Progenitor cell of endocrine pancreas (in vitro differentiated cells): ENCODE data around the gene PAX5. TPM values are rescaled to one million over a fixed set of nuclear protein-coding genes. Genes with fewer than 3 reads are reported as not detected.

Source experiments
- DNase-seq: peaks from one replicate; pipeline ENCODE4 v3.0.0; 2021; ENCODE audit warnings: low spot score; ENCODE audit not compliant: unreplicated experiment
- H3K27ac Mint-ChIP-seq: 2 replicates; pipeline ENCODE4 v1.8.0; 2021; ENCODE audit warnings: mild to moderate bottlenecking, moderate library complexity, mixed read lengths
- H3K27me3 Mint-ChIP-seq: 2 replicates; pipeline ENCODE4 v1.8.0; 2021; ENCODE audit warnings: mixed read lengths
- H3K36me3 Mint-ChIP-seq: 2 replicates; pipeline ENCODE4 v1.8.0; 2022; ENCODE audit warnings: mixed read lengths; ENCODE audit not compliant: insufficient read depth
- H3K4me1 Mint-ChIP-seq: 2 replicates; pipeline ENCODE4 v1.8.0; 2021; ENCODE audit warnings: low read depth, mixed read lengths
- H3K4me3 Mint-ChIP-seq: 2 replicates; pipeline ENCODE4 v1.8.0; 2021; ENCODE audit warnings: low read depth, mild to moderate bottlenecking, moderate library complexity, mixed read lengths
- H3K9me3 Mint-ChIP-seq: 2 replicates; pipeline ENCODE4 v1.8.0; 2021; ENCODE audit warnings: low read depth, mixed read lengths
- total RNA-seq: library from RNA; stranded (reverse); gene quantifications from 2 replicates; pipeline ENCODE4 v1.2.1, GENCODE V29; 2021
- TF ChIP-seq, protein P1 (sequence below): fragments of 200-600 bp; sonication (generic); IDR thresholded peaks from one replicate; pipeline ENCODE4 v1.5.0; 2021; ENCODE audit warnings: antibody characterized with exemption, mild to moderate bottlenecking; ENCODE audit not compliant: unreplicated experiment

The PAX5 gene
- total RNA-seq, 1 donor from 2014 or later, result not detected

DNA sequence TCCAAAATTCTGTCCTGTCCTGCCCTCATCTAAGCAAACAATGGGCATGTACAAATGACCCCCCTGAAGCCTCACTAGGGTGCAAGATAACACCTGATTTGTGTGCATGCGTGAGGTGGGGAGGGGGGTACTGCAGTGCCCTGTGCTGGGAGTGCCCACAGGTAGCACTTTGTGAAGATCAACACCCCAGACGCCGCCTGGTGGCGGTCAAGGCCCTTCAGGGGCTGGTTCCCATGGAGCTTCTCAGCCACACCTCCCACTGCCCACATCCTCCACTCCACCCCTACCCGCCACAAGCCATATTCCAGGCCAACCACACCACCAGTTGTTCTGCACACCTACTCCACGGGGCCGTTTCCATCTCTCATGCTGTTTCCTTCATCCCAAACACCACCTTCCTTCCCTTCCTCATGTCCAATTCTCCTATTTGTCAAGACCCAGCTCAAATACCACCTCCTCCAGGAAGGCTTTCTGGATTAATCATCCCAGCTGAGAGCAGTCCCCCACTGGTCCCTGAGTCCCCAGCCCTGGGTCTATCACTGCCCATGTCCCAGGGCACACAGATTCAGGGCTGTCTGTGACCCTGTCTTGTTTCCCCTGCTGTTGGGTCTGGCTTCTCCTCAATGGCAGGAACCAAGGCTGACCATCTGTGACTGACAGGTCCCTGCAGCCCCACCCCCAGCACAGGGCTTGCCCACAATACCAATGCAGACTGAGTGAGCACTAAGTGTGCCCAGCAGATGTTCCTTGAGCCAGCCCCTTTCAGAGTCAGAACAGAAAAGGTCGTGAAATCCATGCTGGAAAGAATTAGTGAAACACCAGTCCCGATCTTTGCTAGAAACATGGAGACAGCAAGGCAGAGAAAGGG, 178.4 kb downstream of the PAX5 start:
- no peak overlapping the region for H3K4me3 Mint-ChIP-seq
- no peaks in the 10 kb centered on the region for H3K9me3 Mint-ChIP-seq
- H3K27me3 Mint-ChIP-seq, result peaks cover 81% of the 10 kb centered on the region
- H3K36me3 Mint-ChIP-seq, result no peaks in the 10 kb centered on the region
- peak; percentile 35 for DNase-seq
- TF ChIP-seq, protein P1, sequence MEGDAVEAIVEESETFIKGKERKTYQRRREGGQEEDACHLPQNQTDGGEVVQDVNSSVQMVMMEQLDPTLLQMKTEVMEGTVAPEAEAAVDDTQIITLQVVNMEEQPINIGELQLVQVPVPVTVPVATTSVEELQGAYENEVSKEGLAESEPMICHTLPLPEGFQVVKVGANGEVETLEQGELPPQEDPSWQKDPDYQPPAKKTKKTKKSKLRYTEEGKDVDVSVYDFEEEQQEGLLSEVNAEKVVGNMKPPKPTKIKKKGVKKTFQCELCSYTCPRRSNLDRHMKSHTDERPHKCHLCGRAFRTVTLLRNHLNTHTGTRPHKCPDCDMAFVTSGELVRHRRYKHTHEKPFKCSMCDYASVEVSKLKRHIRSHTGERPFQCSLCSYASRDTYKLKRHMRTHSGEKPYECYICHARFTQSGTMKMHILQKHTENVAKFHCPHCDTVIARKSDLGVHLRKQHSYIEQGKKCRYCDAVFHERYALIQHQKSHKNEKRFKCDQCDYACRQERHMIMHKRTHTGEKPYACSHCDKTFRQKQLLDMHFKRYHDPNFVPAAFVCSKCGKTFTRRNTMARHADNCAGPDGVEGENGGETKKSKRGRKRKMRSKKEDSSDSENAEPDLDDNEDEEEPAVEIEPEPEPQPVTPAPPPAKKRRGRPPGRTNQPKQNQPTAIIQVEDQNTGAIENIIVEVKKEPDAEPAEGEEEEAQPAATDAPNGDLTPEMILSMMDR, result peak; percentile 52
- H3K4me1 Mint-ChIP-seq, result peaks cover 11% of the 10 kb centered on the region
- H3K27ac Mint-ChIP-seq, result no peak overlapping the region

DNA sequence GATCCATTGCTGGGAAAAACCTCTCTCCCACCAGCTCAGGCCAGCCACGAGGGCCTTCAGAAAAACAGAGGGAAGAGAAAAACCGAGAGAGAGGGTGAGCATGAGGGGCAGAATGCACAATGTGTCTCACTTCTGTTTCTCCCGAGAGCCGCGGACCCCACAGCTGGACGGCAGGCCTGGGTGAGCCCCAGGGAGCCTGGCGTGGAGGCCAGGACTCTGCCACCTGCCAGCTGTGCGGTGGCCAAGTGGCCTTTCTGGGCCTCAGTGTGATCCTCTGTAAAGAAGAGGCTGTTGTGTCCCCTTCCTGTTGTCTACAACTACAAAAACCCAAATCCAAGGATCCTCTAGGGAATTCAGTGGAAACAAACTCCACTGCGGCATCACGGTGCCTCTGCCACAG, 179.3 kb downstream of the PAX5 start:
- Mint-ChIP-seq H3K4me3 (no peak overlapping the region), H3K27ac (no peak overlapping the region), H3K27me3 (peaks cover 77% of the 10 kb centered on the region), H3K4me1 (peaks cover 11% of the 10 kb centered on the region), H3K36me3 (no peaks in the 10 kb centered on the region), H3K9me3 (no peaks in the 10 kb centered on the region)
- TF ChIP-seq, protein P1, result no peak
- no peak for DNase-seq

DNA sequence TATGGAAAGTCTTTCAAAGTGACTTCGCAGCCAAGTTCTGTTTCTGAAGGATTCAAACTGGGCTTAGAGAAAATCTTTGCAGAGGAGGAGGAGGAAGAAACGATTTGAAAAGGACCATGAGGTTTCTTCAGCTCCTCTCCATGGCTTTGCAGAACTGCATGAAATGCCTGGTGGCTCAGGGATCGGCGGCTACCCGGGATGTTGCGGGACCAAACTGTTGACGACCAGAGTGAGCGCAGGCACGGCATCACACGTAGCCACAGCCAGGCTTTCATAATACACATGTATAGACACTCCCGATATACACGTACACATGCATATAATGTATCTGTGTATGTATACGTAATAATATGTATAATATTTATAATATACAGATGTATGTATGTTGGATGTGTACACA, 180.0 kb downstream of the PAX5 start:
- Mint-ChIP-seq H3K4me1 (peaks cover 8% of the 10 kb centered on the region), H3K9me3 (no peaks in the 10 kb centered on the region), H3K27ac (no peak overlapping the region)

DNA sequence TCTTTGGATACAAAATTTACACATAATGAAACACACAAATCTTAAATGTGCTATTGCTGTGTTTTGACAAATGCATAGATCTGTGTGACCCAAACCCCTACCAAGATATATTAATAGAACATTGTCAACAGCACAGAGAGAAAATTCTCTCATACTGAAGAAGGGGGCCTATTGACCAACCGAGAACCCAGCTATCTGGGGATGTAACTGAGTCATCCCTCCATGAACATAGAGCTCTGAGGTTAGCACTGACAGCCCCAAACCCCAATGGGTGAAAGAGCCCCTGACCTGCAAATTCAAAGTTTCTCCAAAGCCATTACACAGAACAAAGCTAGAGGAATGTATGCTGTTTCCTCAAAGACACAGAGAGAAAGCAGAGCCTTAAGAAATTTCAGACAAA, 180.8 kb downstream of the PAX5 start:
- TF ChIP-seq, protein P1, result no peak
- H3K36me3 Mint-ChIP-seq, result no peaks in the 10 kb centered on the region
- H3K4me3 Mint-ChIP-seq, result no peak overlapping the region
- no peak overlapping the region for H3K27ac Mint-ChIP-seq
- H3K9me3 Mint-ChIP-seq, result no peaks in the 10 kb centered on the region
- DNase-seq, result no peak
- peaks cover 5% of the 10 kb centered on the region for H3K4me1 Mint-ChIP-seq
- H3K27me3 Mint-ChIP-seq, result peaks cover 78% of the 10 kb centered on the region

More for the DNA sequence above, 180.0 kb downstream of the PAX5 start:
- DNase-seq, result no peak
- H3K27me3 Mint-ChIP-seq, result peaks cover 78% of the 10 kb centered on the region
- TF ChIP-seq, protein P1, result no peak
- H3K36me3 Mint-ChIP-seq, result no peaks in the 10 kb centered on the region
- no peak overlapping the region for H3K4me3 Mint-ChIP-seq

DNA sequence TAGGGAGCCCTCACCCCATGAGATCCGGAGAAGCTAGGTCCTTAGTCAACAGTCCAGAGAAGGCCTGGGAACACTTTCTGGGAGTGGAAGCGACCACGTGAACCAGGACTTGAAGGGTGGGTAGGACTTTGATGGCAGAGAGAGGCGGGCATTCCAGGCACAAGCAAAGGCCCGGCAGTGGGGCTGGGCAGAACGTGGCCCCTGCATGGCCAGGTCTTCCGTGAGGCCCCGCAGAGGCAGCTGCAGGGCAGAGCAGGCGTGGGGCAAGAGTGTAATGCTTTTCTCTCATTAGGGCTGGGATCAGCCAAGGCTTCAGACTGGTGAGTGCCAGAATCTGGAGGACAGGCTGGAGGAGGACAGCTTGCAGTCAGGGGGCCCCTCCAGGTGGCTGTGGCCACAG, 184.1 kb downstream of the PAX5 start:
- no peaks in the 10 kb centered on the region for H3K9me3 Mint-ChIP-seq
- H3K27me3 Mint-ChIP-seq, result peaks cover 59% of the 10 kb centered on the region
- H3K4me3 Mint-ChIP-seq, result no peak overlapping the region
- no peaks in the 10 kb centered on the region for H3K36me3 Mint-ChIP-seq
- no peak for DNase-seq
- TF ChIP-seq, protein P1, result no peak
- no peaks in the 10 kb centered on the region for H3K4me1 Mint-ChIP-seq
- H3K27ac Mint-ChIP-seq, result no peak overlapping the region
